ENCODE data around the gene AOX1.

- TF ChIP-seq, protein P1, sequence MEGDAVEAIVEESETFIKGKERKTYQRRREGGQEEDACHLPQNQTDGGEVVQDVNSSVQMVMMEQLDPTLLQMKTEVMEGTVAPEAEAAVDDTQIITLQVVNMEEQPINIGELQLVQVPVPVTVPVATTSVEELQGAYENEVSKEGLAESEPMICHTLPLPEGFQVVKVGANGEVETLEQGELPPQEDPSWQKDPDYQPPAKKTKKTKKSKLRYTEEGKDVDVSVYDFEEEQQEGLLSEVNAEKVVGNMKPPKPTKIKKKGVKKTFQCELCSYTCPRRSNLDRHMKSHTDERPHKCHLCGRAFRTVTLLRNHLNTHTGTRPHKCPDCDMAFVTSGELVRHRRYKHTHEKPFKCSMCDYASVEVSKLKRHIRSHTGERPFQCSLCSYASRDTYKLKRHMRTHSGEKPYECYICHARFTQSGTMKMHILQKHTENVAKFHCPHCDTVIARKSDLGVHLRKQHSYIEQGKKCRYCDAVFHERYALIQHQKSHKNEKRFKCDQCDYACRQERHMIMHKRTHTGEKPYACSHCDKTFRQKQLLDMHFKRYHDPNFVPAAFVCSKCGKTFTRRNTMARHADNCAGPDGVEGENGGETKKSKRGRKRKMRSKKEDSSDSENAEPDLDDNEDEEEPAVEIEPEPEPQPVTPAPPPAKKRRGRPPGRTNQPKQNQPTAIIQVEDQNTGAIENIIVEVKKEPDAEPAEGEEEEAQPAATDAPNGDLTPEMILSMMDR (IDR thresholded peaks at IDR 0.05; ENCODE audit: borderline replicate concordance, extremely low read depth, low read length, poor library complexity, severe bottlenecking): no peak
- no peak for TF ChIP-seq EZH2 (IDR thresholded peaks at IDR 0.05; ENCODE audit: borderline replicate concordance, low read depth, low read length, severe bottlenecking)
Measured at GRCh38 chr2:200670751-200671150, 84.9 kb downstream of the AOX1 start.

All from DND-41 (cell line).